Left ventricle myocardium inferior (tissue), 1 donor: Measurements from ENCODE around the gene HIPK2. TPM values are rescaled to one million over a fixed set of nuclear protein-coding genes. Genes with fewer than 3 reads are reported as not detected.

ENCODE experiments used
- DNase-seq: peaks from one replicate; pipeline ENCODE4 v3.0.0-alpha.2; 2020
- H3K27ac ChIP-seq: fragments of 200-600 bp; replicated peaks from 2 replicates; pipeline ENCODE4 v1.8.0; 2021
- H3K27me3 ChIP-seq: fragments of 200-600 bp; 2 replicates; pipeline ENCODE4 v1.8.0; 2021; ENCODE audit warnings: low read depth
- H3K36me3 ChIP-seq: fragments of 200-600 bp; 2 replicates; pipeline ENCODE4 v1.8.0; 2021
- H3K4me1 ChIP-seq: fragments of 200-600 bp; 2 replicates; pipeline ENCODE4 v1.8.0; 2021
- H3K4me3 ChIP-seq: fragments of 200-600 bp; 2 replicates; pipeline ENCODE4 v1.8.0; 2021; ENCODE audit warnings: mild to moderate bottlenecking, moderate library complexity
- H3K9me3 ChIP-seq: fragments of 200-600 bp; replicated peaks from 2 replicates; pipeline ENCODE4 v1.8.0; 2021
- intact Hi-C: fragments of 100-400 bp; cut with micrococcal nuclease; formaldehyde crosslinking; loops from one replicate; pipeline ENCODE4 v1.11.0; 2022
- total RNA-seq: library from RNA; stranded (reverse); fragmentation: NEBNext Ultra II Directional; extraction: Animal tissue kit (Norgen Biotek cat#: 25700); gene quantifications from one replicate; pipeline ENCODE4 v1.2.1, GENCODE V29; 2021
- TF ChIP-seq, protein P1 (sequence below): fragments of 200-600 bp; IDR thresholded peaks from 2 replicates; pipeline ENCODE4 v1.8.0; 2021; ENCODE audit warnings: antibody characterized with exemption, mild to moderate bottlenecking, borderline replicate concordance
- donor health status: DM: no; HTN: yes; CAD: no; lungs with severe emphysema.

HIPK2 gene
- total RNA-seq, 1 donor from 2014 or later, result 127 TPM

DNA sequence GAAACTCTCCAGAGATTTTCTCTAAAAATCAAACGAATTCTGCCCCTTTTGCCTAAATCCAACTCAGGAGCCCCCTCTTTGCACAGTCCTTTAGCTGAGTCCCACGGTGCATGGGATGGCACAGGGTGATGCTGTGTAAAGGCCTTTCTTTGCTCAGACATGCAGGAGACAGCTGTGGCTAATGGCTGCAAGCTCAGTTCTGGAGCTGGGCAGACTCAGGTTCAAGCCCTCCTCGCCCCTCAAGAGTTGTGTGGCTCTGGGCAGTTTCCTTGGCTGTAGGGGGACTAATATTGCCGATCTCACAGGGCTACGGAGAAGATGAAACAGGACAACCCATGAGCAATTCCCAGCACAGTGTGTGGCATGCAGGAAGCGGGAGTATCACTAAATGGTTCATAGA, 211.7 kb downstream of the HIPK2 start:
- H3K9me3 ChIP-seq, result no peaks in the 10 kb centered on the region
- intact Hi-C loops, result no loop called here
- H3K4me3 ChIP-seq, result no peak overlapping the region
- TF ChIP-seq, protein P1, sequence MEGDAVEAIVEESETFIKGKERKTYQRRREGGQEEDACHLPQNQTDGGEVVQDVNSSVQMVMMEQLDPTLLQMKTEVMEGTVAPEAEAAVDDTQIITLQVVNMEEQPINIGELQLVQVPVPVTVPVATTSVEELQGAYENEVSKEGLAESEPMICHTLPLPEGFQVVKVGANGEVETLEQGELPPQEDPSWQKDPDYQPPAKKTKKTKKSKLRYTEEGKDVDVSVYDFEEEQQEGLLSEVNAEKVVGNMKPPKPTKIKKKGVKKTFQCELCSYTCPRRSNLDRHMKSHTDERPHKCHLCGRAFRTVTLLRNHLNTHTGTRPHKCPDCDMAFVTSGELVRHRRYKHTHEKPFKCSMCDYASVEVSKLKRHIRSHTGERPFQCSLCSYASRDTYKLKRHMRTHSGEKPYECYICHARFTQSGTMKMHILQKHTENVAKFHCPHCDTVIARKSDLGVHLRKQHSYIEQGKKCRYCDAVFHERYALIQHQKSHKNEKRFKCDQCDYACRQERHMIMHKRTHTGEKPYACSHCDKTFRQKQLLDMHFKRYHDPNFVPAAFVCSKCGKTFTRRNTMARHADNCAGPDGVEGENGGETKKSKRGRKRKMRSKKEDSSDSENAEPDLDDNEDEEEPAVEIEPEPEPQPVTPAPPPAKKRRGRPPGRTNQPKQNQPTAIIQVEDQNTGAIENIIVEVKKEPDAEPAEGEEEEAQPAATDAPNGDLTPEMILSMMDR, result no peak
- no peak for DNase-seq
- peaks cover 36% of the 10 kb centered on the region for H3K36me3 ChIP-seq
- H3K4me1 ChIP-seq, result no peaks in the 10 kb centered on the region
- H3K27me3 ChIP-seq, result no peaks in the 10 kb centered on the region
- H3K27ac ChIP-seq, result no peak overlapping the region

DNA sequence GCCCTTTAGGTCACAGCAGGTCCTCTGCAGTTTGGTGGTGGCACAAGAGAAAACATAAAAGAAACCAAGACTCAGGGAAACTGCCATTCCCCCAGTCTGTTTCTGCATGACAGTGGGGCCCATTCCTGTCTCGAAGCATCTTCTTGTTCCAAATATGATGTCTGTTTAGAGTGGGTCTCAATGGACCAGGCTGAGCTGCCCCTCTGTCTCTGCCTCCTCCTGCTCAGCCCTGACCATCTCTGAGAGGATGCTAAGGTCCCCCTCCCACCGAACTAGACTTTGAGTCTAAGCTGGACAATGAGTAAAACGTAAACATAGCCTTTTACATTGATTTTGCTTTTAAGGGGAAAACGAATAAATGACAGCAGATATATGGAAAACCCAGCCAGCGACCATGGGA, 213.9 kb downstream of the HIPK2 start:
- Histone ChIP-seq H3K9me3 (no peaks in the 10 kb centered on the region), H3K36me3 (peaks cover 19% of the 10 kb centered on the region), H3K4me3 (no peak overlapping the region), H3K27ac (no peak overlapping the region), H3K27me3 (no peaks in the 10 kb centered on the region), H3K4me1 (no peaks in the 10 kb centered on the region)
- TF ChIP-seq, protein P1, result no peak
- DNase-seq, result no peak
- intact Hi-C loops, result no loop called here

GRCh38 chr7:139562961-139563565, 214.7 kb downstream of the HIPK2 start:
- no peak overlapping the region for H3K27ac ChIP-seq
- no peak overlapping the region for H3K4me3 ChIP-seq
- peaks cover 13% of the 10 kb centered on the region for H3K36me3 ChIP-seq
- no peak for DNase-seq
- H3K9me3 ChIP-seq, result no peaks in the 10 kb centered on the region
- intact Hi-C loops, result no loop called here
- H3K4me1 ChIP-seq, result no peaks in the 10 kb centered on the region
- TF ChIP-seq, protein P1, result no peak
- no peaks in the 10 kb centered on the region for H3K27me3 ChIP-seq

DNA sequence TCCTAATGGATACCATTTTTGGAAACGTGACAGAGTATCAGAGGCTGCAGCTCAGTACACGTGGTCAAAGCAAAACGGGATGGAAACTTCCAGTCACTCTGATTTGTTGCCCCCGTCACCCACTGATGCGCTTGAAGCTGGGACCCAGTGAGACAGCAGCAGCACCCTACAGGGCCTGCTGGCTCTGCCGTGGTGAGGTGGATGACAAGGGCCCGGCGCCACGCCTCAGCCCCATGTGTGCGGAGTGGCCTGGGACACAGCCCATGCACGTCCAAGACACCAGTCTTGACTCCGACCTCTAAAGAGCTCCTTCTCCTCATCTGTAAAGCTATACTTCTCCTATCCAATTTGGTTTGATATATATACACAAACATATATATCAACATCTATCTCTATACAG, 215.3 kb downstream of the HIPK2 start:
- Histone ChIP-seq H3K4me3 (no peak overlapping the region), H3K36me3 (peaks cover 8% of the 10 kb centered on the region), H3K27me3 (peaks cover 5% of the 10 kb centered on the region), H3K4me1 (no peaks in the 10 kb centered on the region), H3K27ac (no peak overlapping the region), H3K9me3 (no peaks in the 10 kb centered on the region)
- intact Hi-C loops, result no loop called here
- DNase-seq, result no peak
- TF ChIP-seq, protein P1, result no peak

- peak; percentile 27 for DNase-seq
- H3K9me3 ChIP-seq, result no peaks in the 10 kb centered on the region
- intact Hi-C loops, result no loop called here
- H3K27ac ChIP-seq, result no peak overlapping the region
- no peak overlapping the region for H3K4me3 ChIP-seq
- H3K36me3 ChIP-seq, result no peaks in the 10 kb centered on the region
- TF ChIP-seq, protein P1, result no peak
- H3K27me3 ChIP-seq, result peaks cover 18% of the 10 kb centered on the region
- H3K4me1 ChIP-seq, result no peaks in the 10 kb centered on the region
Measured at GRCh38 chr7:139560678-139561077, 217.1 kb downstream of the HIPK2 start.
